GM18873 (cell line): ENCODE results near the gene CDH1.

Experiments used
- ATAC-seq: cut with Tn5 transposase; IDR thresholded peaks from one replicate; pipeline ENCODE4 v1.9.1; 2021; ENCODE audit warnings: mild to moderate bottlenecking, moderate library complexity, moderate number of reproducible peaks; ENCODE audit not compliant: unreplicated experiment, low FRiP score

Gene CDH1

DNA sequence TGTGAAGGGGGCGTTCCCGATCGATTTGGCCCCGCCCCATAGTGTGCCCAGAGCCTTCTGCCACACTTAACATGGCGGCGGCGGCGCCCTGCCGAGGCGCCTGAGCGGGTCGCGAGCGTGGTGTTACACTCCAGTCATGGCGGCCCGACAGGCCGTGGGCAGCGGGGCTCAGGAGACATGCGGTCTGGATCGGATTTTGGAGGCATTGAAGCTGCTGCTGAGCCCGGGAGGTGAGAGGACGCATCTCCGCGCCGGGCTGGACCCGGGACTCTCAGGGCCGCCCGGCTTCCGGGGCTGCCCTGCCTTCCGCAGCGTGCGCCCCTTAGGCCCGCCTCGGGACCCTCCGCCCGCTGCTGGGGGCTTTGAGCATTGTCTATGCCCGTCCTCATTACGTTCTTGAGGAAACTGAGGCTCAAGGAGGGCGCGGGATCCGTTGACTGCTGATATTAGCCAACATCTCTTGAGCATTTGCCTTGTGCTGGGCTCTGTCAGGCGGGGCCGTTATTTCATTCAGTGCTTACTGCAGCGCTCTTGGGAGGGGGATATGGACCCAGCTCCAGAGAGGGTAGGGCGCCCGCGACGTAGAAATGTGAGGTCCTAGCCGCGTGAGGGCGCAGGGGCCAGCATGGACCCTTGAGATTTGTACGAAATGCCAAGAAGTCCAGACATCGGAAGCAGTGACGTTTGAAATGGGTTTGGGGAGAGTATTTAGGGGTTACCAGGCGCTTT is 106.6 kb downstream of the CDH1 start, which contains the start of gene TANGO6:
Gene TANGO6 (plus strand): TSS at position 50 of the 729 bp plus-strand sequence. CDS start 87 bp downstream, at position 137.
- ATAC-seq = no peak

- ATAC-seq = no peak
These were observed 107.1 kb downstream of the CDH1 start for GRCh38 chr16:68844211-68844564.

DNA sequence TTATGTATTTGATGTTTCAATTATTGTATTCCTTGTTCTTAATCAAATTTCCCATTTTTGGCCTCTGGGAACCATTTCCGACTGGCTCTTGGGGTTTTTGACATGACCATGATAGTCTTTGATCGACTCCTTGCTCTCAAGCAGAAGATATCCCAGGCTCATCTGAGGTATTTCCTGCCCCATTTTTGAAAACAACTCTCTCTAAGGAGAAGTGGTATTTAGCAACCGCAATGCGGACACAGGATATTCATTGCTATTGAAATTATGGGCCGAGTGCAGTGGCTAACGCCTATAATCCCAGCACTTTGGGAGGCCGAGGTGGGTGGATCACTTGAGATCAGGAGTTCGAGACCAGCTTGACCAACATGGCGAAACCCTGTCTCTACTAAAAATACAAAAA is 111.7 kb downstream of the CDH1 start:
- ATAC-seq = no peak

DNA sequence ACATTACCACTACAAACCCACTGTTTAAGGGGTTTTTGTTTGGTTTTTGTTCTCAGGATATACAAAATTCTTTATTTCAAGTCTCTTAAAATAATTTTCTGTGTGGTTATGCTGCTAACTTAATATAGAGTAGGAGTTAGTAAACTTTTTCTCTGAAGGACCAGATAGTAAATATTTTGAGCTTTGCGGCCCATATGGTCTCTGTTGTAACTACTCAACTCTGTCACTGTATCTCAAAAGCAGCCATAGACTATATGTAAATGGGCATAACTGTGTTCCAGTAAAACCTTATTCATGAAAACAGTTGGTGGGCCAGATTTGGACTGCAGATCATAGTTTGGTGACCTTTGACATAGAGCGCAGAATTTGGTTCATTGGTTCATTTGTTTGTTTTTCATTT is 113.4 kb downstream of the CDH1 start:
- no peak for ATAC-seq

DNA sequence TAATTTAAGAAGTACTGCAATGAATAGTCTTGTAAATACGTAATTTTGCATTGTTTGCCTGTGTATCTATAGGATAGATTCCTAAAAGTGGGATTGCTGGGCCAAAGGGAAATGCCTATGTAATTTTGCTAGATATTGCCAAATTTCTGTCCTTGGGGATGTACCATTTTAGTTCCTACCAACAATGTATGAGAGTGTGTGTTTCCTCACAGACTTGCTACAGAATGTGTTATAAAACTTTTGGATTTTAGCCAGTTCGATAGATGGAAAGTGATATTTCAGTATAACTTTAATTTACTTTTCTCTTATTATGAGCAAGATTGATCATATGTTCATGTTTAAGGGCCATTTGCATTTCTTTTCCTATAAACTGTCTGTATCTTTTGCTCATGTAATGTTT is 114.5 kb downstream of the CDH1 start:
- no peak for ATAC-seq

- ATAC-seq = no peak
These were observed 120.4 kb downstream of the CDH1 start for GRCh38 chr16:68857479-68857878.

- no peak for ATAC-seq
These were observed 122.7 kb downstream of the CDH1 start for GRCh38 chr16:68859828-68860227.

GRCh38 chr16:68860978-68861892 is 124.1 kb downstream of the CDH1 start:
- ATAC-seq = no peak

GRCh38 chr16:68866933-68867332 is 129.8 kb downstream of the CDH1 start:
- ATAC-seq = no peak

GRCh38 chr16:68869492-68870088 is 132.5 kb downstream of the CDH1 start:
- no peak for ATAC-seq

DNA sequence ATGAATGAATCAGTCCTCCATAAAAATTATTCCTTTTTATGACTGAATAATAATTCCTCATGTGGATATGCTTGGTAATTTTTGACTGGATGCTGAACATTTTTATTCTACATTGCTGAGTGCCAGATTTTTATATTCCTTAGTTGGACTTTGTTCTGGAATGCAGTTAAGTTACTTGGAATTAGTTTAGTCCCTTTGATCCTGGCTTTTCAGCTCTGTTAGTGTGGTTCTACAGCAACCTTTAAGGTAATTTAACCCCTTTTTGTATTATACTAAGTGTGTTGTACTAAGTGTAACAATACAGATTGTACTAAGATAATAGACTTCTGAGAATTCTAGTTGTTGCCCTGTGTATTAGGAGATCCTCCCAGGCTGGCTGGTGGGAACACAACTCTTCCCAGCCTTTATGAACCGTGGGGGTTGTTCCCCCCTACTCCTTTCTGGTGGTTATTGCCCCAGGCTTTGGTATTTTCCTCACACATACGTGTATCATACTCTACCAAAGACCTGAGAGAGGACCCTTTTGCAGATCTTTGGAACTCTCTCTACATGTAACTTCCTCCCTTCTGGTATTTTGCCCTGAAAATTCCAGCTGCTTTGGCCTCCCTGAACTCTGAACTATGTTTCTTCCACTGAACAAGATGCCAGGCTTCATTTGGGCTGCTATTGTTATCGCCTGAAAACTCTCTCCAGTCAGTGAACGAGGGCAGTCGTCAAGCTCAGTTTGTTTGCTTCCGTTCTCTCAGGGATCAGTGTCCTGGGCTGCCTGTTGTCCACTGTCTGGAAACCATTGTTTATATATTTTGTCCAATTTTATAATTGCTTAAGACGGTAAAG is 136.8 kb downstream of the CDH1 start:
- no peak for ATAC-seq

DNA sequence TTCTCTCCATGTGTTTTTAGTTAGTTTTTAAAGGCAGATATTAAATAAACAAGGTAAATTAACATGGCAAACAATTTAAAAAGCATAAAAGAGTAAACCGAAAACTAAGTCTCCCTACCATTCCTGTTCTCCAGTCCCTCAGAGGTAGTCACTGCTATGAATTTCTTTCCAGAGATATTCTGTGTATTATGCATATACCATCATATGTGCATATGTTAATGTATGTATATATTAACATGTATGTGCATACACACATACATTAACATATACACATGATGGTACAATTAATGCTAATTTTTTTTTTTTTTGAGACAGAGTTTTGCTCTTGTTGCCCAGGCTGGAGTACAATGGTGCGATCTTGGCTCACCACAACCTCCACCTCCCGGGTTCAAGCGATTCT is 138.8 kb downstream of the CDH1 start:
- ATAC-seq = no peak

GRCh38 chr16:68883685-68884084 is 146.6 kb downstream of the CDH1 start:
- no peak for ATAC-seq

DNA sequence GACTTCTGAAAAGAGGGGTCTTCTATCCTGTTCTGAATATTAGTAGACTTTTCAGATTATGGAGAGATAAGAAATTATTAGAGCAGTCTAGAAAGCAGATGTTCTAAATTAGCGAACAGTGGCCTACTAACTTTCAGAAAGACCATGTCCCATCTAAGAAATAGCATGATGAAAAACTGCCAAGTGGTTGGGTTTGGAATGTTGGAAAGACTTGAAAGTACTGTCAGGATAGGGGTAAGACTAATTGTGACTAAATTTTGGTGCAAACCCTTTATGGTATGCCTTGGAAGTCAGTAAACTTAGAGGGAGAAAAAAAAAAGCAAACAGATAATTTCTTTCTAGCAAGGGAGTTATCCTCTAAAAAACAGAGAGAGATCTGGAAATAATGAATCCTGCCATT is 147.3 kb downstream of the CDH1 start:
- no peak for ATAC-seq
